Activated T-helper 1 cell treated with anti-CD3 and anti-CD28 coated beads, Interleukin-2, amount 50 U/mL, for 16 hours (primary cell): ENCODE data around the gene AUTS2.

Experiments
- DNase-seq, 2 donors: peaks; one replicate each; pipeline ENCODE4 v3.0.0-alpha.2; 2020; ENCODE audit warnings: low read depth in 1 of 2, low spot score in 1 of 2

The AUTS2 gene

DNA sequence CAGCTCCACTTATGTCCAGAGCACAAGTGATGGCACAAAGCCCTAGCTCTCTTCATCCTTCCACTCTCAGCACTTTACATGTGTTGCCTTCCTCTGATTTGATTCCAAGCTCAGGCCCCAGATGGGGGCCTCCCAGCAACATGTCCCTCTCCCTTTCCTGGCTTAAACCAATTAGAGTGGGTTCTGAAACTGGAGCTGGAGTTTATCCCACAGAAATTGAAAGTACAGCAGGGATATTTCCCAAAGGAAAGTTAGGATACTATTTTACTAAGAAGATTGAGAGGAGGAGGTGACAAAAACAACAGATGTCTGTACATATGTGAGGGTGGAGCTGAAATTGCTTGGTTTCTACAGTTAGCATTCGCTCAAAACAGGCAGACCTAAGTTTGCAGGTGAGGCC, 724.6 kb downstream of the AUTS2 start:
- no peak for DNase-seq

DNA sequence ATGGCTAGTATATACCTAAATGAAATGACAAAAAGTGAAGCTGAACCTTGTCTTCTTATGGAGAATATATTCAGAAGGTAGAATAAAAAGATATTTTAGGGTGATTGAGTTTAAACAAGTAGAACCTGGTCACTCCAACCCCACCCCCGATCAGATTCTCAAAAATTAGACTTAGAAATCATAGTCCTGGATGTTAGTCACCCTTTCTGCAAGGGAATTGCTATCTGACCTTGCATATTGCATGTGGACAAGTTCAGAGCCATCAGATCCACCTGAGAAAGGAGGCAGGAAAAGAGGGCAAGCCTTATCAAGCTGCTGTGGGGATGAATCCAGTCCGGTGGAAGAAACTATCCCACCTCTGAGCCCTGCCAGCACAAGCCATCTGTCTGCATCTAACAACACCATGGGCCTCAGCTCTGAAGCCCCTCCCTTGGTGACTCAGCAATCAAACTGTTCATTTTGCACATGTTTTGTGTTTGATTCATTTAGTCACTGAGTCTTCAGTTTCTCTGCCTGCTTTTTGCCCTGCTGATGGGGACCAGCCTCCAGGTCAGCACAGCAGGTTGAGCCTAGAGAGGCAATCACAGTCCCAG, 727.3 kb downstream of the AUTS2 start:
- DNase-seq, result no peak

DNA sequence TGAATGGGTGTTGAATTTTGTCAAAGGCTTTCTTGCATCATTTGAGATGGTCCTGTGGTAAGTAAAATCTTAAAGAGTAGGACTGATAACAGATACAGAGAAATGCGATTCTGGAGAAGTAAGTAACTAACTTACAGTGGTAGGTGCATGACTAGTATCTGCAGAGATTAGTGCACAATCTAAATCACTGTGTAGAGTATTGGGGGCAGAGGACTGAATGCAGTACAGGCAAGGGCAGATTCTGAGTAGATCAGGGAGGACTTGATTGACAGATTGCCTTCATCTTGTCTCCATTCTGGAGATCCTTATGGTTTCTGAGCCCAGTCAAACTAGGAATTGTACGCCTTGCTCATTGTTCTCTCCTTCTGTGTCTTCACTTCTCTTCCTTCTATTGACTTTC, 736.0 kb downstream of the AUTS2 start:
- no peak for DNase-seq

DNA sequence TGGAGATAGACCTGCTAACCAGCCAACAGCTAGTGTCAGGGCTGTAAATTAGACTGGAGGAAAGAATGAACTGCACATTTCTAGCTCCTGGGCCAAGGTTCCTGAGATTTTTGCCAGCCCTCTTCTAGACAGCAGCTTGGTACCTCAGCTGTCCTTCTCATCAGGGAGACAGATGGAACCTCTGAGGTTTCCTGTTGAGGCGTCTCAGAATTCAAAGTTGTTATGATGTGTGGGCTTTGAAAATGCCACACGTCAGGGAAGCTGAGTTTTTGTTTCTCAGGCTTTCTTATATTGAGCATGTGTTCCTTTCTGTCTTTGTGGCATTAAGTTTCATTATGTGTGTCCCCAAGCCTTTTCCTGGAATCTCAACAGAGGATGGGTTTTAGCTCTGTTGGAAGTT, 736.6 kb downstream of the AUTS2 start:
- DNase-seq, result no peak

DNA sequence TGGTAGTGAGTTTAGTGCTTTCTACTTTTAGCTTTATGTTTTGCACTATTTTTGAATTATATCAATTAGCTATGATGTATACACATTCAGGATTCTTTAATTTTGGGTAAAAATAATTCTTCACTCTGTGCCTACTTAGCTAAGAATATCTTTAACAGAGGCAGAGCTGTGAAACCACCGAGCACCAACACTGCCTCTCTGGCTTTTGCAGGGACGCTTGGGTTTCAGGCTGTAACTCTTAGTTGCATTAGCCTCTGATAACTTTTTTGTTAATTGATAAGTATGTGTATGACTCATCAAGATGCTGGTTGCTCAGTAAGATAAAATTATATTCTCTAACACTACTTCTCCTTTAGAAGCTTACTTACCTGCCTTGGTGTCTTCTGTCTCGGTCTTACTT, 738.3 kb downstream of the AUTS2 start:
- no peak for DNase-seq

DNA sequence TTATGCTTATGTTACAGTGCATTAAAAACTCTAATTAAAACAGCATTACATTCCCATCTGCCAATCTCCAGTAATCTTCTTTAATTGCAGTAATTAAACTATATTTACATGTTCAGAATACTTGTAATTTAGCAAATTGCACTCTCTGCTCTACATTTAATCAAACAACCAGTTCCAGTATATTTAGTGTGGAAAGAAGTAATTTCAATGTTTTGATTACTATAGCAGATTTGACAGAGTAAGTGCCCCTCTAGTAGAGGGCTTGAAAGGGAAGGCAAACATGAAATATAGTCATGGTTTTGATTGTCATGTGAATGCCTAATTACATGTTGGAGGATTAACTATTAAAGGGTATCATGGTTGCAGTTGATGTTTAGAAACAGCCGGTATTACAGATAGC, 739.7 kb downstream of the AUTS2 start:
- no peak for DNase-seq

DNA sequence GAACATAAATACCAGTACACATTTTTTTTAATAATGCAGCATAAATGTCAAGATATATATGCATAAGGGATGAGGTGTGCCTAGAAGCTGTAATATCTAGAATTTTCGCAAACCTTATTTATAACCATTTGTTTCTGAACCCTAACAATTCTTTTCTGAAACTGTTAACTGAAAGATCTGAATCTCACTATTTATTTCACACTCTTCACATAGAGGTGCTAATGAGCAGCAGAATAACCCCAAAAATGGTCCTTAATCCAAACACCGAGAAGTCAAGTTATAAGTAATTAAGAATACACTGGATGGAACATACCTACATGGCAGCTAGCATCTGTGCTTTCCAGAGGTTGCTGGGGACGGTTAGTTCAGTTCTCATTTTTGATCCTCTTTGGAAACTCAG, 742.0 kb downstream of the AUTS2 start:
- DNase-seq, result no peak

DNA sequence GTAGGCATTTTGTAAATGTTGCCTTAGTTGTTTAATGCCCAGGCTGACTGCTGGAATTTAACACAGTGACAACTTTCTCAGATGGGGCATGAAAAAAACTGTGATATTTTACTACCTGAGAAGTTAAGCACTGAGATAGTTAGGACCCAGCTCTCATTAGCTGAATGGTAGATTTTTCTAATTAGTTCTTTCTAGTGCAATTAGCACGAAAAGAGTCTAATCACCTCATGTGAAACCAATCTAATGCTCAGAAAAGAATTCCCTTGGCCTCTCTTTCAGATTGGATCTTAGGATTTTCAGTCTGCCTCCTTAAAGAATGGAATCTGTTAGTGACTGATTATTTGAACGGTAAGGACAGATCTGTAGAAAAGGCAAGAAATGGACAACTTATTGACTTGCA, 743.2 kb downstream of the AUTS2 start:
- no peak for DNase-seq

DNA sequence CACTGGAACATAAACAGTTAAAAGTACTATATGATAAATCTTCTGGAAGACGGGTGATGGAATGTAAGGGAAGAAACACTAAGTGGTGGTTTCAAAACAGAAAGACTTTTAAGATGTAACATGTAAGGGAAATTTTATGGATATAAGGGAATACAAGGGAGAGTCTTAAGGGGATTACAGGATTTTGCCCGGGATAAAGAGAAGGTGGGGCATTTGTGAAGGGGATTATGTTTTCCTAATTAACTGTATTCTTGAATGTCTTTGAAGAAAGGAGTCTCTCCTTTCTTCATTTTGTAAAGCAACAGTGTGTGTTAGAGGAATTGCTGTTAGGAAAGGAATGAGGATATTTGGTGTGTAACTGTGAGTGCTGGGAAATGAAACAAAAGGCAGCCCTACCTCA, 745.2 kb downstream of the AUTS2 start:
- DNase-seq, result no peak

DNA sequence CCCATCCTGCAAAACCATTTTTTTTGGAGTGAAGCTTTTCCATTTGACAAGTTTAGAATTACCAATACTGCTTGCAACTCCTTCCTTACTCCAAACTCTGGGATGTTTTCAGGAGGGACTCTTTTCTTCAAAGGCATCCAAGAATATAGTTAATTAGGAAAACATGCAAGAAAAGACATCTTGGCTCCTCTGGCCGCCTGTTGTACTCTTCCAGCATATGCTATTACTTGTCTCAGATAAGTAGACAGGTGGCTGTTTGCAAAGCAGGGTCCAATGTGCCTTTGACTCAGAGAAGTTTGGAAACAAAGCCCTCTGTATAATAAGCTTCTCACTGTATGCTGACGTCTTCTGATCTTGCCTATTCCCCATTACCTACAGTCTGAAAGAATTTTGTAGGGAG, 746.5 kb downstream of the AUTS2 start:
- DNase-seq, result no peak

DNA sequence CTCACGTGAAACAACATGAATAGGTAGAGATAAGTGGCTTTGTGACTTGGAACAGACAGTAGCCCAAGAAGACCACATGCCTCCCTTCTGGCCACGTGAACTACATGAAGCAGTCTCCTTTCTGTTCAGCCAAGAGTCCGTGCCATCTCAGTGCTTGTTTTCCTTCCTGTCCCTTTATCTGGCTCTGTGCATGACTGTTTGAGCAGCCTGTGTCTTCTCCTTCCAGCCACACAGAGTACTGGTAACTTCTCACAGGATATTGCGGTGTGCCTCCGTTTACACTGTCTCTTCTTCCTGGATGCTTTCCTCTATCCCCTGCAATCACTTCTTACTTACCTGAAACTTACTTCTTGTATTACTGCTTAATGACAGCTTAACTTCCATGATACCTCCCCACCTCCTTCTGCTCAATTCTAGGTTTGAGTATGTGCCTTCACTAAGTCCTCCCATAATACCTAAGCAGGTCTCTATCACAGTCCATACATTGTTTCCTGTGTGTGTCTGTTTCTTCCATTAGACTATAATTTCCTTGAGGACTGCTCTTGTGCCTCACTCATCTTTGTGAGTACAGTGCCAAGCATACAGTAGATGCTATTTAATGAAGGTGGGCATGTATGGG, 748.7 kb downstream of the AUTS2 start:
- DNase-seq, result no peak

DNA sequence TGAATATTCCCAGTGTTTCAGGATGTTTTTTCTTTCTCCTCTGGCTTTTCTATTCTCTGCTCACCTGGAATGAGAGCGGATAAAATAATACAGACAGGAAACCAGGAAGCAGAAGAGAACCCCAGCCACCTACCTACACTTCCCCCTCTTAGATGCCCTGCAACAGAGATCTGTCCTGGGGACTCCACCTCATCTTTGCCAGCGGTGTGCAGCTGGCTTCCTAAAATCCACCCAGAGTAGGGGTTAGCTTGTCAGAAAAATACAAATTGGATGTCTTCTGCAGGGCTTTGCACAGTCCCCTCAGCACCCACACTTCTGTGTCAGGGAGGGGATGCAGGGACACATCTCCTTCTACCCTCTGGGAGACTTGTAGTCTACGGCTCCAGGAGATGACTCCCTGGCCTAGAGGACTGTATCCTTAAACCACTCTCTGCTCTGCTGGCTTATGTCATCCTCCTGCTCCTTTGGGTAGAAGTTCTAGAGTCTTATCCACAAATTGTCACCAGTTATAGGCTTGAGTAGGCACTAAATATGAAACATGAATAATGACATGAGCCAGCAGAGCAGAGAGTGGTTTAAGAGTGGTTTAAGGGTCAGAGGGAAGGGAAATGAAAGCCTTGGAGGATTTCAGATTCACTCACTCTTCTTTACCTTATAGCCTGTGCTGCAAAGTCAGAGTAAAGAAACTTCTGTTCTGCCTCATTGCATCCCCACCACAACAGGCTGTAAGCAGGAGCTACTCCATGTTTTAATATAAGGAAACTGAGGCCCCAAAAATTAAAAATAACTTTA, 749.4 kb downstream of the AUTS2 start:
- DNase-seq, result no peak

DNA sequence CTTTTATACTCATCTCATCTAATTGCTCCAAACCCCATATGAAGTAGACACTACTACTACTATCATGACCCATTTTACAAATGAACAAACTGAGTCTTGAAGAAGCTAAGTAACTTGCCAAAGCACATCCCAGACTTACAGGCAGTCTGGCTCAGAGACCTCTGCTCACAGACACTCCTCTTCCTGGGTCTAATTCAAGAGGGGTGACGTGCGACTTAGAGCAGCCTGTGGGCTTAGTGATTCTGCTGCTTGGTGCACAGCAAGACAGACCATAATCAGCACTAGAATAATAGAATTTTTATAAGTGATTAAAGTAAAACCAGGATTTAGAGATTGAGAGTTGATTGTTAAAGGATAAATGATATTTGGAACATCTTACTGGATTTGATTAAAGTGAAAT, 750.8 kb downstream of the AUTS2 start:
- DNase-seq, result no peak

DNA sequence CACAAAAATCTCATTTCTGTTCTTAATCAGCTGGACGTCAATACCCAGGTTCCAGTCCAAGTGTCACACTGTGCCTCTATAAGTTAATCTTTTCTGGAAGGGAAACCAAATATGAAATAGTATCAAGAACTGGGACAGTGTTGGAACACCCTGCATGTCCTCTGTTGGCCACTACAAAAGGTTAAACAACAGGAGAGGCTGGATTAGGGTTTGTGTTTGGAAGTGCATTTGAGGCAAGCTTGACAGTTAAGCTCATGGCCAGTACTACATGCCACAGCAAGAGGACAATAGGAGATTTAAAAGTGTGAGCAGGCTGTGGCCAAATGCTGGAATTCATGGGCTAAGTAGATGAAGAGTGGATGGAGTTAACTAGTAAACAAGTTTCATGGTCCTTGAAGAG, 751.5 kb downstream of the AUTS2 start:
- no peak for DNase-seq

DNA sequence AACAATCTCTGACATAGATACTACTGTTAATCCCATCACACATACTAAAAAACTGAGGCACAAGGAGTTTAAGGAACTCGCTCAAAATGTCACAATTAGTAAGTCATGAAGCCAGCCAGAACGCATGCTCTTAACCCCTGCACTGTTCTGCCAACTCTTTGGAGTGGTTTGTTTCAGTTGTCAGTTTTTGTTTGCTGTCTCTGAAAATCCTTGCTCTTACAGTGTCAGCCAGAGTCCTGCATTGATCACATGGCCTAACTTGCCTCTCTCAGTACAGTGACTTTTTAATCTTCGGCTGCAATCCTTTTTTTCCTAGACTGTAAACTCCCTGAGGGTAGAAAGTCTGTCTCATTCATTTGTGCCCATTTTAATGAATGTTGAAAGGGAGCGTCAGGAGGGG, 753.8 kb downstream of the AUTS2 start:
- no peak for DNase-seq

DNA sequence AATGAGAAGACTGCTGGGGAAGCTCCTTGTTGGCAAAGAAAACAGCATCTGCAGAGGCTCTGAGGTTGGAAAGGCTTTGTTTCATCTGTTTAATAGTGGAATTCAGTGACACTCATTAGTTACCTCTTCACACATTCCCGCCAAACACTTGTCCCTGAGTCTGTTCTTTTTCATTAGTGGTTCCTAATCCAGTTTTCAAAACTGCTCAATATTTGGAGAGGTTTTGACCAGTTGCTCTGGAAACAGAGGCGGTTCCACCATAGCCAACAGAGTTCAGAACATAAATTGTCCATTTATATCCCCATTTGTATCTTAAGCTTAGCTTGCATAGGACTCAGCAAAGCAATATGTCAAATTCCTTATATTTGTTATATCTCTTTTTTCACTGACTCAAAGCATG, 754.6 kb downstream of the AUTS2 start:
- DNase-seq, result no peak

DNA sequence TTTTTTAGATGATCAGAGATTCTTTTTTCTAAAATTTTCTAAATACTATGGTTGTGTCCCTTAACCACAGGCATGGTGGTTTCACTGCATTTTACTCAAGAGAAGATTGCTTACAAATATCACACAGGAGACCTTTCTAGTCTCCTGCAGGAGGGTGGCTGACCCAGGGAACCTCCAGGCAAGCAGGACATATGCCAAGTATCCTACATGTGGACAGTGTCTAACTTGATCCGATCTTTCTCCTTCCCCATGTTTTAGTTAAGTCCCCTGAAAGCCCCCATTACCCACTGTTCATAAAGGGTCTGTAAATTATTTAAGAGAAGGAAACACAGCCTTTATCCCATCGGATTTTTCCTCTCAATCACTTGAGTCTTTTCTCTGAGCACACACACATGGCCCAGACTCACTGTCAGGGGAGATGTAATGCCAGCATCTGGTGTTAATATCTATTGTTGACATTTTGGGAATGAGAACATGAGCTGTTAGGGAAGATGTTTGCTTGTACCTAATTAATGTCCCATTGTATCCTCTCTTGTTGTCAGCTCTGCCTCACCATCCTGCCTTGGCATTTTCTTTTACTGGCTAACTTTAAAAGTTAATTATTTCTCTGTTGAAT, 755.2 kb downstream of the AUTS2 start:
- no peak for DNase-seq

DNA sequence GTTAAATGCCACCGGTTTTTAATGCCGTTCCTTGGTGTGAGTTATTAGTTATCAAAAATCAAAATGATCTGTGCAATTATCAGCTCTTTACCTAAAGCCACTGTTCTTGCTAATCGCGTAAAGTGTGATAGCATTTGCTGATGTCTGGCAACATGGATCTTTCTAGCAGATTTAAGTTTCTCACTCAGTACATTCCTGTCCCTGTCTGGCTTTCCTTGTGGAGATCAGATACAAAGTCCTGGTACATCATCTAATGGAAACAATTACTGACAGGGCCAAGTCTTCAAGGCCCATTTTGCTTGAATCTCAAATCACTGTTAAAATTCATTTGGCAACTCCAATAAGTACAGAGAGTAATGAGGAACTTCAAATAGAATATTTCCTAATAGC, 755.7 kb downstream of the AUTS2 start:
- no peak for DNase-seq

DNA sequence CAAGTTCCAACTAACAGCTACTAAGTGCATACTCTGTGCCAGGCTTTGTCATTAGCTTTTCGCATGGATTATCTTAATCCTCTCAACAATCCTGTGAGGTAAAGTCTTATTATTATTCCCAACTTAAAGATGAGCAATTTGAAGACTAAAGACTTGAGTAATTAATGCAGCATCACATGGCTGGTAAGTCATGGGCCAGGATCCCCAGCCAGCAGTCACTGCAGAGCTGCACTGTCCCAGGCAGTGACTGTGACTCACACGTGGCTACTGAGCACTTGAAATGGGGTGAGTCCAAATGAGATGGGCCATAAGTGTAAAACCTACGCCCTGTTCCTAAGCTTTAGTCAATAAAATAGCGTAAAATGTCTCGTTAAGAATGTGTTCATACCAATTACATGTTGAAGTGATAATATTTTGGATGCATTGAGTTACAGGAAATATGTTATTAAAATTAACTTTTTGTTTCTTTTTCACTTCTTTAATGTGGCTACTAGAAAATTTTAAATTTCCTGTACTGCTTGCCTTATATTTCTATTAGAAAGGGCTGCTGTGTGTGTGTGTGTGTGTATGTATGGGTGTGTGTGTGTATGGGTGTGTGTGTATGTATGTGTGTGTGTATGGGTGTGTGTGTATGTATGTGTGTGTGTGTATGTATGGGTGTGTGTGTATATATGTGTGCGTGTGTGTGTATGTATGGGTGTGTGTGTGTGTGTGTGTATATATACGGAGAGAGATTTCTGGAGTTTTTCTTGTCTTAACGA, 756.3 kb downstream of the AUTS2 start:
- DNase-seq, result no peak

DNA sequence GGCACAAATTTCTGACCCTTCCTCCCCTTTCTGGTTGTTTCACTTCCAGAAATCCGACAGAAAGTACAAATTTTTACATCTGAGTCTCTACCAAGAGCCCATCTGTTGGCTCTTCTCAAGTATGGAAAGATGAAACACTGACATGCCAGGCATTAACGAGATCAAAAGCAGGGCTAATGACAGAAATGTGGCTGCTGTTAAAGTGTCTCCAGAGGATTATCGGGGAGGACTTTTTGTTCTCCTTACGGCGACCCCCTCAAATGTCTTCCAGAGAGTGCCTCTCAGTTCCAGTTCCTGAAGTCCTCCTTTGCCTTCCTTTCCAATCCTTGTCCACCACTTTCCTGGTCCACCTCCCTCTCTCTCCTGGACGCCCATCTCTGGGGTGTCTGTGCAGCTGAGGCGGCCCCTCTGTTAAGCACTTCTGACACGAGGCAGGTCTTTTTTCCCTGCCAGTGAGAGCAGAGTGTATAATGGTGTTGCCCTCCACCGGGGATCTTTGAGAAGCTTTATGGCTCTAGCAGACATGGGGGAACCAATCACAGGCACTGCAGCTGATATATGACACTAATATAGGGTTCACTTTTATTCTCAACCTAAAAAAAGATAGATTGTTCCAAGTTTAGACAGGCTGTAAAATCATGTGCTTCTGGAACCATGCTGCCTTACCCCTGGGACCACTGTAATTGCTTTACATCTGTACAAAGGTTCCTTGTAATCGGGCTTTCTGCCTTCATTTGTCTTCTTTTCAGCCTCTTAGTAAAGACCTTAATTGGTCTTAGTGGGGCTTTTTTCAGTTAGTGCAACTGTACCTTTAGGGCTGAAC, 757.1 kb downstream of the AUTS2 start:
- no peak for DNase-seq
